ENCODE data around the gene CRYBB1. TPM values are rescaled to one million over a fixed set of nuclear protein-coding genes. Genes with fewer than 3 reads are reported as not detected.
A peak's percentile ranks its signal among the peaks of the same experiment; 100 is the strongest.

Gene CRYBB1
- total and polyA plus RNA-seq, 2 experiments from 2014 or later: not detected

GRCh38 chr22:26643418-26644100 is 25.7 kb upstream of the CRYBB1 start:
- peaks cover 18% of the 10 kb centered on the region for H3K27me3 ChIP-seq
- no peak overlapping the region for H2AFZ ChIP-seq
- no peaks in the 10 kb centered on the region for H3K9me2 ChIP-seq (replicated peaks; ENCODE audit: insufficient read depth)
- WGBS (ENCODE audit: low lambda C conversion rate, missing lambda C conversion rate): 87% methylated on average over 14 of the region's 15 CpGs
- no peaks in the 10 kb centered on the region for H4K20me1 ChIP-seq (ENCODE audit: insufficient read depth, poor library complexity, severe bottlenecking)
- peaks cover 17% of the 10 kb centered on the region for H3K4me1 ChIP-seq (ENCODE audit: insufficient read depth)
- no peak for DNase-seq (ENCODE audit: low spot score)
- no peak overlapping the region for H3K4me2 ChIP-seq
- H3K36me3 ChIP-seq (replicated peaks; ENCODE audit: insufficient read depth, low read depth): no peaks in the 10 kb centered on the region
- no peak overlapping the region for H3K27ac ChIP-seq
- no peaks in the 10 kb centered on the region for H3K79me2 ChIP-seq
- TF ChIP-seq EZH2phosphoT487 (IDR thresholded peaks at IDR 0.05; ENCODE audit: low read depth, severe bottlenecking, unreplicated experiment) (no peak), CTCF (IDR thresholded peaks at IDR 0.05; ENCODE audit: poor library complexity) (no peak), EZH2 (IDR thresholded peaks at IDR 0.05; ENCODE audit: borderline replicate concordance) (no peak)
- H3K9me3 ChIP-seq (ENCODE audit: low read depth): no peaks in the 10 kb centered on the region
- H3K4me3 ChIP-seq: no peak overlapping the region

- Histone ChIP-seq H2AFZ (peak overlapping the region; percentile 49), H3K36me3 (replicated peaks; ENCODE audit: insufficient read depth, low read depth) (no peaks in the 10 kb centered on the region), H3K9me2 (replicated peaks; ENCODE audit: insufficient read depth) (no peaks in the 10 kb centered on the region), H3K4me1 (ENCODE audit: insufficient read depth) (peaks cover 17% of the 10 kb centered on the region), H3K27ac (no peak overlapping the region), H3K4me2 (no peak overlapping the region), H3K9me3 (ENCODE audit: low read depth) (no peaks in the 10 kb centered on the region), H4K20me1 (ENCODE audit: insufficient read depth, poor library complexity, severe bottlenecking) (no peaks in the 10 kb centered on the region), H3K79me2 (no peaks in the 10 kb centered on the region), H3K4me3 (no peak overlapping the region), H3K27me3 (peaks cover 13% of the 10 kb centered on the region)
- 36% methylated on average over 8 of the region's 8 CpGs for WGBS (ENCODE audit: low lambda C conversion rate, missing lambda C conversion rate)
- no peak for TF ChIP-seq EZH2phosphoT487 (IDR thresholded peaks at IDR 0.05; ENCODE audit: low read depth, severe bottlenecking, unreplicated experiment)
- no peak for TF ChIP-seq EZH2 (IDR thresholded peaks at IDR 0.05; ENCODE audit: borderline replicate concordance)
- no peak for TF ChIP-seq CTCF (IDR thresholded peaks at IDR 0.05; ENCODE audit: poor library complexity)
- DNase-seq (ENCODE audit: low spot score): no peak
Measured at GRCh38 chr22:26642465-26643417, 24.9 kb upstream of the CRYBB1 start.

GRCh38 chr22:26636296-26636695 is 18.5 kb upstream of the CRYBB1 start:
- Histone ChIP-seq H3K36me3 (replicated peaks; ENCODE audit: insufficient read depth, low read depth) (no peaks in the 10 kb centered on the region), H3K27ac (no peak overlapping the region), H3K9me3 (ENCODE audit: low read depth) (no peaks in the 10 kb centered on the region), H2AFZ (no peak overlapping the region), H3K9me2 (replicated peaks; ENCODE audit: insufficient read depth) (no peaks in the 10 kb centered on the region), H3K4me2 (no peak overlapping the region), H3K27me3 (no peaks in the 10 kb centered on the region), H3K4me1 (ENCODE audit: insufficient read depth) (no peaks in the 10 kb centered on the region), H3K4me3 (no peak overlapping the region), H4K20me1 (ENCODE audit: insufficient read depth, poor library complexity, severe bottlenecking) (no peaks in the 10 kb centered on the region), H3K79me2 (no peaks in the 10 kb centered on the region)
- WGBS (ENCODE audit: low lambda C conversion rate, missing lambda C conversion rate): 45% methylated on average over 1 of the region's 1 CpG
- no peak for DNase-seq (ENCODE audit: low spot score)
- TF ChIP-seq EZH2phosphoT487 (IDR thresholded peaks at IDR 0.05; ENCODE audit: low read depth, severe bottlenecking, unreplicated experiment): no peak
- TF ChIP-seq EZH2 (IDR thresholded peaks at IDR 0.05; ENCODE audit: borderline replicate concordance): no peak
- no peak for TF ChIP-seq CTCF (IDR thresholded peaks at IDR 0.05; ENCODE audit: poor library complexity)

All from hepatocyte (in vitro differentiated cells).